ENCODE results near the gene FAM47E.

- TF ChIP-seq, protein P1, sequence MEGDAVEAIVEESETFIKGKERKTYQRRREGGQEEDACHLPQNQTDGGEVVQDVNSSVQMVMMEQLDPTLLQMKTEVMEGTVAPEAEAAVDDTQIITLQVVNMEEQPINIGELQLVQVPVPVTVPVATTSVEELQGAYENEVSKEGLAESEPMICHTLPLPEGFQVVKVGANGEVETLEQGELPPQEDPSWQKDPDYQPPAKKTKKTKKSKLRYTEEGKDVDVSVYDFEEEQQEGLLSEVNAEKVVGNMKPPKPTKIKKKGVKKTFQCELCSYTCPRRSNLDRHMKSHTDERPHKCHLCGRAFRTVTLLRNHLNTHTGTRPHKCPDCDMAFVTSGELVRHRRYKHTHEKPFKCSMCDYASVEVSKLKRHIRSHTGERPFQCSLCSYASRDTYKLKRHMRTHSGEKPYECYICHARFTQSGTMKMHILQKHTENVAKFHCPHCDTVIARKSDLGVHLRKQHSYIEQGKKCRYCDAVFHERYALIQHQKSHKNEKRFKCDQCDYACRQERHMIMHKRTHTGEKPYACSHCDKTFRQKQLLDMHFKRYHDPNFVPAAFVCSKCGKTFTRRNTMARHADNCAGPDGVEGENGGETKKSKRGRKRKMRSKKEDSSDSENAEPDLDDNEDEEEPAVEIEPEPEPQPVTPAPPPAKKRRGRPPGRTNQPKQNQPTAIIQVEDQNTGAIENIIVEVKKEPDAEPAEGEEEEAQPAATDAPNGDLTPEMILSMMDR (IDR thresholded peaks at IDR 0.05): no peak
- TF ChIP-seq POLR2A (IDR thresholded peaks at IDR 0.05): no peak
- TF ChIP-seq POLR2AphosphoS5 (IDR thresholded peaks at IDR 0.05; ENCODE audit: insufficient read depth in 1 of 2, low read depth in 1 of 2): no peak
Measured at GRCh38 chr4:76308548-76308947, 57.0 kb downstream of the FAM47E start.
